GM12878 (cell line): ENCODE results near the gene CPLANE2.

Source experiments
- EZH2 ChIP-seq: IDR thresholded peaks from 2 replicates; pipeline ENCODE4 v1.6.1; 2012; ENCODE audit warnings: low read depth, mild to moderate bottlenecking, control low read depth, inconsistent platforms, low read length, borderline replicate concordance; ENCODE audit not compliant: control insufficient read depth
- POLR2A ChIP-seq: IDR thresholded peaks from 2 replicates; pipeline ENCODE4 v1.6.1; 2011; ENCODE audit warnings: low read depth, mild to moderate bottlenecking, low read length
- POLR2AphosphoS5 ChIP-seq: IDR thresholded peaks from 2 replicates; pipeline ENCODE4 v1.6.1; 2011; ENCODE audit warnings: mild to moderate bottlenecking, low read length, inconsistent platforms
- TF ChIP-seq, protein P1 (sequence below): IDR thresholded peaks from 2 replicates; pipeline ENCODE4 v1.6.1; 2012; ENCODE audit warnings: mild to moderate bottlenecking, low read depth, low read length
- TF ChIP-seq, protein P2 (sequence below): fragments of 450-650 bp; IDR thresholded peaks from 2 replicates; pipeline ENCODE4 v1.6.1; 2017; ENCODE audit warnings: antibody characterized with exemption, mild to moderate bottlenecking, moderate library complexity

DNA sequence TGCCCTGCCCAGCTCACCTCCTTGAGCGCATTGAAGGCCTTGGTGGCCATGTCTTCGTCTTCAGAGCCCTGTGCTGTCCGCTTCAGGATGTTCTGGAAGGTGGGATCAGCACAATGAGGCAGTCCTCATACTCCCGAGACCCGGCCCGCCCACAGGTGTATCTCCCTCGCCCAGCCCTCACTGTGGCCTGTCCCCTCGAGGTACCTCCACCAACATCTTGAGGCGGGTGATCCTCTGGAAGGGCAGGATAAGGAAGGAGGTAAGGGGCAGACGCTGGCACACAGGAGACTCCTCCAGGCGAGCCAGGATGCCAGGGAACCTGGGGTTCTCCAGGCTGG lies 31.7 kb downstream of the CPLANE2 start:
- TF ChIP-seq POLR2AphosphoS5 = no peak
- TF ChIP-seq POLR2A = no peak
- TF ChIP-seq EZH2 = no peak
- TF ChIP-seq, protein P1, sequence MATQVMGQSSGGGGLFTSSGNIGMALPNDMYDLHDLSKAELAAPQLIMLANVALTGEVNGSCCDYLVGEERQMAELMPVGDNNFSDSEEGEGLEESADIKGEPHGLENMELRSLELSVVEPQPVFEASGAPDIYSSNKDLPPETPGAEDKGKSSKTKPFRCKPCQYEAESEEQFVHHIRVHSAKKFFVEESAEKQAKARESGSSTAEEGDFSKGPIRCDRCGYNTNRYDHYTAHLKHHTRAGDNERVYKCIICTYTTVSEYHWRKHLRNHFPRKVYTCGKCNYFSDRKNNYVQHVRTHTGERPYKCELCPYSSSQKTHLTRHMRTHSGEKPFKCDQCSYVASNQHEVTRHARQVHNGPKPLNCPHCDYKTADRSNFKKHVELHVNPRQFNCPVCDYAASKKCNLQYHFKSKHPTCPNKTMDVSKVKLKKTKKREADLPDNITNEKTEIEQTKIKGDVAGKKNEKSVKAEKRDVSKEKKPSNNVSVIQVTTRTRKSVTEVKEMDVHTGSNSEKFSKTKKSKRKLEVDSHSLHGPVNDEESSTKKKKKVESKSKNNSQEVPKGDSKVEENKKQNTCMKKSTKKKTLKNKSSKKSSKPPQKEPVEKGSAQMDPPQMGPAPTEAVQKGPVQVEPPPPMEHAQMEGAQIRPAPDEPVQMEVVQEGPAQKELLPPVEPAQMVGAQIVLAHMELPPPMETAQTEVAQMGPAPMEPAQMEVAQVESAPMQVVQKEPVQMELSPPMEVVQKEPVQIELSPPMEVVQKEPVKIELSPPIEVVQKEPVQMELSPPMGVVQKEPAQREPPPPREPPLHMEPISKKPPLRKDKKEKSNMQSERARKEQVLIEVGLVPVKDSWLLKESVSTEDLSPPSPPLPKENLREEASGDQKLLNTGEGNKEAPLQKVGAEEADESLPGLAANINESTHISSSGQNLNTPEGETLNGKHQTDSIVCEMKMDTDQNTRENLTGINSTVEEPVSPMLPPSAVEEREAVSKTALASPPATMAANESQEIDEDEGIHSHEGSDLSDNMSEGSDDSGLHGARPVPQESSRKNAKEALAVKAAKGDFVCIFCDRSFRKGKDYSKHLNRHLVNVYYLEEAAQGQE = no peak
- TF ChIP-seq, protein P2, sequence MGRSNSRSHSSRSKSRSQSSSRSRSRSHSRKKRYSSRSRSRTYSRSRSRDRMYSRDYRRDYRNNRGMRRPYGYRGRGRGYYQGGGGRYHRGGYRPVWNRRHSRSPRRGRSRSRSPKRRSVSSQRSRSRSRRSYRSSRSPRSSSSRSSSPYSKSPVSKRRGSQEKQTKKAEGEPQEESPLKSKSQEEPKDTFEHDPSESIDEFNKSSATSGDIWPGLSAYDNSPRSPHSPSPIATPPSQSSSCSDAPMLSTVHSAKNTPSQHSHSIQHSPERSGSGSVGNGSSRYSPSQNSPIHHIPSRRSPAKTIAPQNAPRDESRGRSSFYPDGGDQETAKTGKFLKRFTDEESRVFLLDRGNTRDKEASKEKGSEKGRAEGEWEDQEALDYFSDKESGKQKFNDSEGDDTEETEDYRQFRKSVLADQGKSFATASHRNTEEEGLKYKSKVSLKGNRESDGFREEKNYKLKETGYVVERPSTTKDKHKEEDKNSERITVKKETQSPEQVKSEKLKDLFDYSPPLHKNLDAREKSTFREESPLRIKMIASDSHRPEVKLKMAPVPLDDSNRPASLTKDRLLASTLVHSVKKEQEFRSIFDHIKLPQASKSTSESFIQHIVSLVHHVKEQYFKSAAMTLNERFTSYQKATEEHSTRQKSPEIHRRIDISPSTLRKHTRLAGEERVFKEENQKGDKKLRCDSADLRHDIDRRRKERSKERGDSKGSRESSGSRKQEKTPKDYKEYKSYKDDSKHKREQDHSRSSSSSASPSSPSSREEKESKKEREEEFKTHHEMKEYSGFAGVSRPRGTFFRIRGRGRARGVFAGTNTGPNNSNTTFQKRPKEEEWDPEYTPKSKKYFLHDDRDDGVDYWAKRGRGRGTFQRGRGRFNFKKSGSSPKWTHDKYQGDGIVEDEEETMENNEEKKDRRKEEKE = no peak
